Measurements from ENCODE around the gene CCDC112.
"Not testable (repeated sequence)": the region's sequence is repeated elsewhere in the genome, so short reads cannot be mapped to it uniquely, and the experiment has no call there.

Gene CCDC112

GRCh38 chr5:115257981-115258380, 38.5 kb downstream of the CCDC112 start:
- FAIRE-seq: no peak

- FAIRE-seq: not testable (repeated sequence)
Observed at GRCh38 chr5:115249379-115249778, 47.1 kb downstream of the CCDC112 start.

GRCh38 chr5:115246361-115246991, 50.0 kb downstream of the CCDC112 start:
- FAIRE-seq: no peak

DNA sequence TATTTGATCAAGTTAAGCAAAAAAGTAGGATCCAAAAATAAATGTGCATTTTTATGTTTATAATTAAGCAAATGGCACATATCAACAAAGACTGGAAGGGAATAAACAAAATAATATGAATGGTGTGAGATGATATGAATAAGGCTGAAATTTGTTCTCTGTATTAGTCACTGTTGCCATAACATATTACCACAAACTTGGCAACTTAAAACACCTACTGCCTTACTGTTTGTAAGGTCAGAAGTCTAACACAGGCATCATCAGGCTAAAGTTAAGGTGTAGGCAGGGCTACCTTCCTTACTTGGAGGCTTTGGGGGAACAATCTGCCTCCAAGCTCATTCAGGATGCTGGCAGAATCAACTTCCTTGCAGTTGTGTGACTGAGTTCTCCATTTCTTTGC, 53.0 kb downstream of the CCDC112 start:
- FAIRE-seq: no peak

DNA sequence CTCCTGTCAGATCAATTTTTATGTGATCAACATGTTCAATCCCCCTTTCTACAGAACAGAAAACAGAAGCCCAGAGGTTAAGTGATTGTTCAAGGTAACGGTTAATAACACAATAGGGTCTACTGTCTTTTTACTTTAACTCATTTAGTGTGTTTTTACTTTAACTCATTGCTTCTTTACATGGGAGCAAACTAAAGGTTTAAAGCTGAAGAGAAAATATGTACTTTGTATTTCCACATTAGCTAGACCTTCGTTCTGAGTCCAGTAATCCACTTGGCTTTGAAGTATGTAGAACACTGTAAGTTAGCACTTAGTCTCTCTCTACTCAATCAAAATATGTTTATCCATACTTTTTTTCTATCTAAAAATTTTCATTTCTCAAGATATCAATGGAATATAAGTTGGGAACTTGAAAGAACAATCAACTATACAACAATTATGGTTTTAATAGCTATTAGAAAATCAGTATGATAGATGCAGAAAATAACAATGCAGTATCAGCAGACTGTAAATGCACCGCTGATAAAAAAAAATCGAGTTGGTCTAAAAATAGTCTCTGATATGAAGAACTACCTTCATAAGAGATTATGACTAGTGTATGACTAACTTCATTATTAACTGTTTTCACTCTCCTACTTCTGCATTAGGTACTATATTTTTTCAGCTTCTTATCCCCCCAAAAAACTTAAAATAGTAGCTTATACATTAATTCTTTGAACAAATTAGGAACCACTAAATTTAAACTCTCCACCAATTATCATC, 54.4 kb downstream of the CCDC112 start:
- no peak for FAIRE-seq

DNA sequence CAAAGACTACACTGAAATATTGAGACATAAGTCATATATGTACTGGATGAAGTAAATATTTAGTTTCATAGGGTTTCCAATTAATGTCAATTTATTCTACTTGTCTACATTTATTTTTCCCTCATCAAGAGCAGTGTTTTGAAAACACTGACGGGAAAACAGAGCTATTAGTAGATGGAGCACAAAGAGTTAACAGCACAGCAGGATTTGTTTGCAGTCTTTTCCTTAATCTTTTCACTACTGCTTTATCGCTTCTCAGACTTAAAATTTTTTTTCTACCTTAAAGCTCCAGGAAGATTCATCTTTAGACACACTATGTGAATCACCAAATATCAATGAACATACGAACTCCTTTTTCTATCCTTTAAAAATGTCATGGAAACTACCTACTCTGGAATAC, 59.4 kb downstream of the CCDC112 start:
- no peak for FAIRE-seq

DNA sequence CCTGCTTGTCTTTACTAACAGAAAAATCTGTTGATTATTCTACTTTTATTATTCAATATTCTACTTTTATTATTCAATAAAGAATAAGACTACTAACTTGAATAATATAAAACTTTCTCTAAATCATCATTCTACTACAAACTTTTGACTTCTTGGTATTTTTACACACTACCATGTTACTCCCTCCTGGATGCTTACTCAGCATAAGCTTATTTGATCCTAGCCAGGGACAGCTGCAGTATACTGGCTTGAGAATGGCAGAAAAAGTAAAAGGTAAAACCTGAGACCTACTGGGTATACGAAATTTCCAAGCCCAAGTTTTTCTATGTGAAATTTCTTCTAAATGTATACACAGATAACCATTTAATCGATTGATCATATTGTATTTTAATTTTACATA, 59.9 kb downstream of the CCDC112 start:
- FAIRE-seq: no peak

DNA sequence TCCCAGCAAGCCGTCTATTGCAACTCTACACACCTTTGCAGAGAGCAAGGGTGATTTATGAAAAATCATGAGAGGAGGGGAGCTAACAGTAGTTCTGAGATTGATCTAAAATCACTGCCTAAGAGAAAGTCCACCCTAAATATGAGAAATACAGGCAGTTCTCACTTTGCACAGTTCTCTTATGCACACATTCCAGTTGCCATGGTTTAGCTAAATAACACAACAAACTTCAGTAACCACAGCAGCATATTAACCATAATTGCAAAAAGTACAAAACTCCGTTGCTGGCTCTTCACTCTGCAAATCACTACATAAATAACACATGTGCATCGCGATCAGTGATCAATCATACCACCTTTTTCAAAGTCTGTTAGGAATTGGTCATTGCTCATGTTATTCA, 64.9 kb downstream of the CCDC112 start:
- no peak for FAIRE-seq

DNA sequence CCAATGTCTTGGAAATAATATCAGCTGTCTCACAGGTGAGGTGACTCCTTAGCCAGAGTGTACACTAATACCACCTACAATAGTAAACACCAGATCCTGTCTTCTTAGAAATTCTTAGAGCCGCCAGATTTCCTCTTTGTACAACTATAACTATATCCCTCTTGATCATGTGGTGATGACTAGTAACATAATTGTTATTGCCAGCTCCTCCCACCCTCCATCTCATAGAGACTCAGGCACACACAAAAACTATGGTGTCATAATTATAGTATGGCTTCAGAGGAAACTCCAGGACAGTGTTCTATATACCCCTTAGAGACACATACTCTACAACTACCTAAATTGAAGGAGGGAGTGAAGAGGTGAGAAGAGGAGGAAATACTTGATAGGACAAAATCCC, 66.8 kb downstream of the CCDC112 start:
- no peak for FAIRE-seq

GRCh38 chr5:115227281-115227680, 69.2 kb downstream of the CCDC112 start:
- no peak for FAIRE-seq
